ENCODE results near the gene DOCK10. TPM values are rescaled to one million over a fixed set of nuclear protein-coding genes. Genes with fewer than 3 reads are reported as not detected.

The DOCK10 gene
- total RNA-seq, 1 donor from 2014 or later, result 172 TPM

DNA sequence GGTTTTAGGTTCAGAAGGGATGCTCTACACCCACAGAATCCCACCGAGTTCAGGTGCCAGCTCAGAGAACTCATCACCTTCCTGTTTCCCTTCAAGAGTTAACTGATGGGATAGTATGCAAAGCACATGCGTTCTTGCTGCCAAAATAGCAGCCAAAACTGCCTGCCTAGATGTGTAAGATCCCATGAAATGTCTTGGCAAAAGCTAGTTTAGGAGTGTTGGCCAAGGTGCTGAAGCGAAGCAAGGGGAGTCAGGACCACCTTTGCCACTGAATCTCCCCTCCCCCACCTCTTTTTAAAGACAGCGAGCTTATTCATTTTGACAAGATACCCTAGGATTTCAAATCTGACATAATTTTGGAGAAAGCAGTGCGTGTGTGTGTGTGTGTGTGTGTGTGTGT lies 2.1 kb downstream of the DOCK10 start:
- H3K4me1 Mint-ChIP-seq, result peaks cover 63% of the 10 kb centered on the region
- ATAC-seq (ENCODE audit: low read depth), result no peak
- intact Hi-C loops (cut with micrococcal nuclease), result loop anchor here (2.0 to 10.0 kb wide), 9 partner anchors 93 to 1865 kb away; no protein-coding TSS in a partner anchor
- peak overlapping the region; percentile 96 for H3K27ac Mint-ChIP-seq
- ChIA-PET CTCF (interaction anchor here (0.5 to 4.2 kb wide), 3 partner anchors 32 to 107 kb away, joined by 3 to 17 read pairs (median 6); no protein-coding TSS in a partner anchor), POLR2A (interaction anchor here (0.6 to 1.9 kb wide), 8 partner anchors 14 to 1099 kb away, joined by 3 to 12 read pairs (median 4); no protein-coding TSS in a partner anchor)
- peaks cover 15% of the 10 kb centered on the region for H3K36me3 Mint-ChIP-seq (ENCODE audit: low read depth)
- TF ChIP-seq, protein P1, sequence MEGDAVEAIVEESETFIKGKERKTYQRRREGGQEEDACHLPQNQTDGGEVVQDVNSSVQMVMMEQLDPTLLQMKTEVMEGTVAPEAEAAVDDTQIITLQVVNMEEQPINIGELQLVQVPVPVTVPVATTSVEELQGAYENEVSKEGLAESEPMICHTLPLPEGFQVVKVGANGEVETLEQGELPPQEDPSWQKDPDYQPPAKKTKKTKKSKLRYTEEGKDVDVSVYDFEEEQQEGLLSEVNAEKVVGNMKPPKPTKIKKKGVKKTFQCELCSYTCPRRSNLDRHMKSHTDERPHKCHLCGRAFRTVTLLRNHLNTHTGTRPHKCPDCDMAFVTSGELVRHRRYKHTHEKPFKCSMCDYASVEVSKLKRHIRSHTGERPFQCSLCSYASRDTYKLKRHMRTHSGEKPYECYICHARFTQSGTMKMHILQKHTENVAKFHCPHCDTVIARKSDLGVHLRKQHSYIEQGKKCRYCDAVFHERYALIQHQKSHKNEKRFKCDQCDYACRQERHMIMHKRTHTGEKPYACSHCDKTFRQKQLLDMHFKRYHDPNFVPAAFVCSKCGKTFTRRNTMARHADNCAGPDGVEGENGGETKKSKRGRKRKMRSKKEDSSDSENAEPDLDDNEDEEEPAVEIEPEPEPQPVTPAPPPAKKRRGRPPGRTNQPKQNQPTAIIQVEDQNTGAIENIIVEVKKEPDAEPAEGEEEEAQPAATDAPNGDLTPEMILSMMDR (IDR thresholded peaks at IDR 0.05), result no peak
- H3K9me3 Mint-ChIP-seq, result no peaks in the 10 kb centered on the region
- H3K4me3 Mint-ChIP-seq, result peak overlapping the region; percentile 96
- no peaks in the 10 kb centered on the region for H3K27me3 Mint-ChIP-seq
- no peak for DNase-seq

DNA sequence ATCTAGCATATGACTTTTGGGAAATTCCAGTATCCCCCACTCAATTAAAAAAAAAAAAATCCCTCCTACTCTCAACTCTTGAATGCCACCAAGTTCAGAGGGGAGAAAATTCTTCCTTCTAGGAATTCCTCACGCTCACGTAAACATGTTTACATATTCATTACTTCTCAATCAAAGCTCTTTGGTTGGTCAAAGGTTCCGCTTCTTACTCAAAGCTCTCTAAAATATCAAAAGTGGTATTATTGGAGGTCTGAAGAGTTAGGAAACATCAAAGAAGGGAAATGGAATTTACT lies 4.1 kb downstream of the DOCK10 start:
- TF ChIP-seq, protein P1 (IDR thresholded peaks at IDR 0.05), result no peak
- Mint-ChIP-seq H3K27ac (peak overlapping the region; percentile 26), H3K9me3 (no peaks in the 10 kb centered on the region), H3K36me3 (ENCODE audit: low read depth) (peaks cover 32% of the 10 kb centered on the region), H3K4me3 (peak overlapping the region; percentile 73), H3K27me3 (no peaks in the 10 kb centered on the region), H3K4me1 (peaks cover 60% of the 10 kb centered on the region)
- ATAC-seq (ENCODE audit: low read depth), result no peak
- POLR2A ChIA-PET, result no interaction called here
- CTCF ChIA-PET, result no interaction called here
- intact Hi-C loops (cut with micrococcal nuclease), result no loop called here
- no peak for DNase-seq

DNA sequence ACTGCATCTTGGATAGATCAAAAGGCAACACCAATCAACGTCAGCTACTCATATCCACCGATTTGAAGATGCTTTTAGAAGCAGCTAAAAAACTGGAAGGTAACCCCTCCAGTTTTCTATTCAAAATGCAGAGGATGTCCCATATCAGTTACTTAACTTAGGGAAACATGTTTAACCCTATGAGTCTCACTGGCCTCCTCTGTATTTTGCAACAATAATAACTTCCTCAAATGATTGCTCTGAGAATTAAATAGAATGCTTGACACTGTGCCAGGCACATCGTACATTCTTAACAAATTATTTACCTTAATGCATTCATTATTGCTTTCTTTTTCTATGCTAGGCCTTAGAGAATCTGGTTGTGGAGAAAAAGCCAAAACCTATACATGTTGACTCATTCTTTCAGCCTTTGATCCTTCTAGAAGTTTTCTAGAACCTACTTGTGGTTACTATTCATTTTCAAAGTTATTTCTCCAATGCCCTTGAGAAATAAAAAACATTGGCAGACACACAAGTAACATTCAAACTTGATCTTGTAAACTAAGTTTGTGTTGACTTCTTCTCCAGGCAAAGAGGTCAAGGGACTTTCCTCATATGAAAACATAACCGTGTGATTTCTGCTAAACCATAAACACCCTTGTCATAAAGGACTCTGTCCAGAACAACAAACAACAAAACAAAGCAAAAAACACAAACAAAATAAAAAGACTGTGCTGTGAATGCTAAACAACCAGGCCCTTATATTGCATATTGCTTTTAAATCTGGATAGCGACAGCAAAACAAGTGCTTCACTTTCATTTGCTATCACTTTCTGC lies 4.6 kb downstream of the DOCK10 start:
- Mint-ChIP-seq H3K9me3 (no peaks in the 10 kb centered on the region), H3K4me3 (peak overlapping the region; percentile 73), H3K27ac (peak overlapping the region; percentile 50), H3K36me3 (ENCODE audit: low read depth) (peaks cover 32% of the 10 kb centered on the region), H3K27me3 (no peaks in the 10 kb centered on the region), H3K4me1 (peaks cover 55% of the 10 kb centered on the region)
- ATAC-seq (ENCODE audit: low read depth), result no peak
- TF ChIP-seq, protein P1 (IDR thresholded peaks at IDR 0.05), result no peak
- CTCF ChIA-PET, result no interaction called here
- POLR2A ChIA-PET, result no interaction called here
- DNase-seq, result no peak
- intact Hi-C loops (cut with micrococcal nuclease), result loop anchor here (2.0 kb wide), 1 partner anchor 19 kb away; no protein-coding TSS in a partner anchor

DNA sequence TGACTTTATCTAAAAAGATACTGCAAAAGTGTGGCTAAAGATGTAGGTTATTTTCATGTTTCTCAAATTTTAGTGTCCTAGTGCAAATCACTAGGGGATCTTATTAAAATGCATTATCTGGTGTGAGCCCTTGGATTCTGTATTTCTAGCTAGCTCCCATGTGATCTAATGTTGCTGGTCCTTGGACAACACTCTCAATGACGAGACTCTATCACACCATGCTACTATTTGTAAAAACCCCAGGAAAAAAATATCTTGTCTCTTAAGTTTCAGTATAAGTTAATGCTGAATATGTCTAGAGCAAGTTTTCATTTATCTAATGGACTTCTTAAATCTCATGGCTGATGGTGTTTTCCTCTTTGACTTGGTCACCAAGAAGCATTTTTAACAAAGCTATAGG lies 5.8 kb downstream of the DOCK10 start:
- peaks cover 63% of the 10 kb centered on the region for H3K4me1 Mint-ChIP-seq
- ATAC-seq (ENCODE audit: low read depth) (no peak), DNase-seq (no peak)
- H3K27me3 Mint-ChIP-seq, result no peaks in the 10 kb centered on the region
- H3K9me3 Mint-ChIP-seq, result no peaks in the 10 kb centered on the region
- no peak overlapping the region for H3K27ac Mint-ChIP-seq
- TF ChIP-seq, protein P1 (IDR thresholded peaks at IDR 0.05), result no peak
- no peak overlapping the region for H3K4me3 Mint-ChIP-seq
- ChIA-PET CTCF (no interaction called here), POLR2A (no interaction called here)
- H3K36me3 Mint-ChIP-seq (ENCODE audit: low read depth), result peaks cover 32% of the 10 kb centered on the region
- intact Hi-C loops (cut with micrococcal nuclease), result loop anchor here (2.0 kb wide), 1 partner anchor 18 kb away; no protein-coding TSS in a partner anchor

DNA sequence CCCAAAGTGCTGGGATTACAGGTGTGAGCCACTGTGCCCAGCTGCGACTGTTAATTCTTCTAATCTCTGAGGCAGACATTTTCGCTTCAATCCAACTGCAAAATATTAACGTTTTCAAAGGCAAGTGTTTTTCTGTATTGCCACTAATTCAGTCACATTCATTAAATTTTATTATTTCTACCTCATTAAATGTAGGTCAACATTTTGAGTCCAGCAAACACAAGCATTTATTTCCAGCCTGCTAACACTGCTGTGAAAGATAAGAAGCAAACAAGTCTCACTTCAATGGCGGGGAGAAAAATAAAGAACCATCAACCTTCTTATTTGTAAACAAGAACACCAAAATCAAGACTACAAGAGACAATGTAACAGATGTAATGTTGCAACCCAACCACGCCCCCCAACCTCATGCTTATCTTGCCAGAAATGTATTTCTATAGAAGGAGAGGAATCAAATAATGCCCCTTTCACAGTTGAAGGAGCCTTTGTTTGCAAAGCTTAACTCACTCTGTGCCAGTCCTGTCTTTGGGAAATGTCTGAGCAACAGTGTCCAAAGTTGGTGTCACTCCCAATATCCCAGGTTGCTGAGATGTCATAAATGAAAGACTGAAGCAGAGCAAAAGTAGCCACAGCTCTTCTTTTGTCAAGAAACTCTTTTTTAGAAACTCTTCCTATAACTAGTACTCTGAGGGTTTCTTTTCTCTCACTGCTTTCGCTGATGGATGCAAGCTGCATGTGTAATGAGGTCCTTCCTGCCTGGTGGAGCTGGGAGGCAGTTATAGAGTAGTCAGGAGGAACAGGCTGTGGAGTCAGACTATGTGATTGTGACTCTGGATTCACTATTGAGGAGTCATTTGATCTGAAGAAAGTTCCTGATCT lies 8.6 kb downstream of the DOCK10 start:
- ATAC-seq (ENCODE audit: low read depth) (no peak), DNase-seq (no peak)
- intact Hi-C loops (cut with micrococcal nuclease), result no loop called here
- TF ChIP-seq, protein P1 (IDR thresholded peaks at IDR 0.05), result no peak
- ChIA-PET CTCF (no interaction called here), POLR2A (no interaction called here)
- H3K4me1 Mint-ChIP-seq, result peaks cover 49% of the 10 kb centered on the region
- H3K4me3 Mint-ChIP-seq, result no peak overlapping the region
- H3K36me3 Mint-ChIP-seq (ENCODE audit: low read depth), result peaks cover 26% of the 10 kb centered on the region
- H3K9me3 Mint-ChIP-seq, result no peaks in the 10 kb centered on the region
- H3K27me3 Mint-ChIP-seq, result no peaks in the 10 kb centered on the region
- no peak overlapping the region for H3K27ac Mint-ChIP-seq
